Keratinocyte (primary cell): ENCODE data around the gene SRD5A1. TPM values are rescaled to one million over a fixed set of nuclear protein-coding genes. Genes with fewer than 3 reads are reported as not detected.

Experiments
- DNase-seq: peaks from one replicate; pipeline ENCODE4 v3.0.0-alpha.2; 2011; ENCODE audit warnings: low read depth, missing footprints, low spot score
- FAIRE-seq: peaks from 2 replicates; lab custom pipeline; 2011; peaks lifted over from hg19 to GRCh38; lab: Jason Lieb, UNC
- H2AFZ ChIP-seq: 2 replicates; pipeline ENCODE4 v1.6.0; 2012; ENCODE audit warnings: low read length, control low read depth, inconsistent platforms; ENCODE audit not compliant: control insufficient read depth
- H3K27ac ChIP-seq: 2 replicates; pipeline ENCODE4 v1.5.1; 2011; ENCODE audit warnings: low read length; ENCODE audit not compliant: control insufficient read depth, insufficient read depth
- H3K27me3 ChIP-seq: 3 replicates; pipeline ENCODE4 v1.6.0; 2011; ENCODE audit warnings: low read length; ENCODE audit not compliant: control insufficient read depth, insufficient read depth; ENCODE audit errors: extremely low read depth
- H3K36me3 ChIP-seq, 2 experiments: 2 replicates in 1 of 2; 3 replicates in 1 of 2; pipeline ENCODE4 v1.5.1; 2011; ENCODE audit warnings: low read length in 2 of 2, mild to moderate bottlenecking in 1 of 2; ENCODE audit not compliant: control insufficient read depth in 2 of 2, insufficient read depth in 2 of 2; ENCODE audit errors: extremely low read depth in 1 of 2
- H3K4me1 ChIP-seq: 3 replicates; pipeline ENCODE4 v1.5.1; 2011; ENCODE audit warnings: low read length; ENCODE audit not compliant: control insufficient read depth, insufficient read depth; ENCODE audit errors: extremely low read depth
- H3K4me2 ChIP-seq: 3 replicates; pipeline ENCODE4 v1.6.0; 2011; ENCODE audit warnings: low read depth, low read length; ENCODE audit not compliant: control insufficient read depth, insufficient read depth; ENCODE audit errors: extremely low read depth
- H3K4me3 ChIP-seq, 3 experiments: fragments of 200-600 bp in 1 of 3; sonication (generic) in 1 of 3; 2 replicates in 2 of 3; 3 replicates in 1 of 3; pipeline ENCODE4 v1.5.1; 2011 to 2016; ENCODE audit warnings: low read length in 3 of 3, mild to moderate bottlenecking in 3 of 3, control low read depth in 2 of 3, inconsistent platforms in 1 of 3, low read depth in 1 of 3, mixed read lengths in 1 of 3, mixed run types in 1 of 3, moderate library complexity in 1 of 3; ENCODE audit not compliant: control insufficient read depth in 2 of 3, insufficient read depth in 2 of 3; ENCODE audit errors: extremely low read depth in 1 of 3
- H3K79me2 ChIP-seq: 2 replicates; pipeline ENCODE4 v1.6.0; 2012; ENCODE audit warnings: low read length; ENCODE audit not compliant: control insufficient read depth, insufficient read depth
- H3K9ac ChIP-seq: 3 replicates; pipeline ENCODE4 v1.6.0; 2011; ENCODE audit warnings: low read length; ENCODE audit not compliant: control insufficient read depth, insufficient read depth; ENCODE audit errors: extremely low read depth
- H3K9me1 ChIP-seq: 3 replicates; pipeline ENCODE4 v1.6.0; 2011; ENCODE audit warnings: low read length; ENCODE audit not compliant: control insufficient read depth, insufficient read depth; ENCODE audit errors: extremely low read depth
- H3K9me3 ChIP-seq: 2 replicates; pipeline ENCODE4 v1.5.1; 2012; ENCODE audit warnings: low read depth, low read length; ENCODE audit not compliant: control insufficient read depth
- H4K20me1 ChIP-seq: 3 replicates; pipeline ENCODE4 v1.6.0; 2011; ENCODE audit warnings: low read length; ENCODE audit not compliant: control insufficient read depth, insufficient read depth; ENCODE audit errors: extremely low read depth
- CTCF ChIP-seq, 3 experiments: IDR thresholded peaks in 1 of 3; conservative IDR thresholded peaks in 1 of 3; optimal IDR thresholded peaks in 1 of 3; 2 replicates in 2 of 3; 3 replicates in 1 of 3; pipeline versions ENCODE3 to v1.5.1; 2011; ENCODE audit warnings: low read length in 3 of 3, mild to moderate bottlenecking in 3 of 3, moderate library complexity in 2 of 3, control low read depth in 1 of 3, inconsistent platforms in 1 of 3; ENCODE audit not compliant: insufficient read depth in 2 of 3; ENCODE audit errors: extremely low read depth in 1 of 3
- EZH2 ChIP-seq: IDR thresholded peaks from one replicate; pipeline ENCODE4 v1.6.1; 2012; ENCODE audit warnings: inconsistent platforms, mild to moderate bottlenecking, low read length, moderate library complexity
- dilution Hi-C: fragments of 300-500 bp; cut with MboI; formaldehyde crosslinking; loops from one replicate; pipeline ENCODE4 v1.7.0; 2020; ENCODE audit warnings: low sequenced_read_pairs; ENCODE audit not compliant: extremely low pct_ligation_motif_present
- polyA plus RNA-seq, 5 experiments: library from polyadenylated mRNA; depleted of rRNA in 3 of 5; stranded (reverse) in 3 of 5; stranded (forward) in 1 of 5; unstranded in 1 of 5; fragments of >200 nt; gene quantifications; 1 replicate in 1 of 5; 2 replicates in 3 of 5; 3 replicates in 1 of 5; pipeline versions ENCODE4 v1.2.1 to v1.2.3, GENCODE V29; 2011 to 2012; ENCODE audit warnings: missing spikeins in 2 of 5, low read depth in 1 of 5, low replicate concordance in 1 of 5

SRD5A1 gene
- polyA plus RNA-seq, 1 donor (not counting 4 experiments of a cell fraction or from before 2014, with no cell fraction given) = 35.4 TPM

- no peak overlapping the region for H3K27ac ChIP-seq
- H3K4me2 ChIP-seq = no peak overlapping the region
- peaks cover 4 to 8% of the 10 kb centered on the region in 2 experiments for H3K36me3 ChIP-seq
- H3K27me3 ChIP-seq = no peaks in the 10 kb centered on the region
- no peak overlapping the region for H2AFZ ChIP-seq
- FAIRE-seq = no peak
- TF ChIP-seq CTCF (optimal IDR thresholded peaks at IDR 0.05 in 1 of 3, IDR thresholded peaks at IDR 0.05 in 1 of 3, conservative IDR thresholded peaks at IDR 0.05 in 1 of 3; ENCODE audit: extremely low read depth in 1 of 3, insufficient read depth in 2 of 3, low read length in 3 of 3) = no peak
- TF ChIP-seq EZH2 = no peak
- H3K79me2 ChIP-seq = no peaks in the 10 kb centered on the region
- H3K4me1 ChIP-seq = peaks cover 12% of the 10 kb centered on the region
- no peak overlapping the region for H3K4me3 ChIP-seq
- no peaks in the 10 kb centered on the region for H3K9me1 ChIP-seq
- DNase-seq = no peak
- dilution Hi-C loops = no loop called here
- no peaks in the 10 kb centered on the region for H4K20me1 ChIP-seq
- H3K9me3 ChIP-seq = no peaks in the 10 kb centered on the region
- H3K9ac ChIP-seq = no peak overlapping the region
These were observed 41.6 kb downstream of the SRD5A1 start for GRCh38 chr5:6674886-6675285.

- H3K79me2 ChIP-seq = no peaks in the 10 kb centered on the region
- no peak overlapping the region for H3K4me2 ChIP-seq
- H3K4me1 ChIP-seq = peaks cover 12% of the 10 kb centered on the region
- H3K9ac ChIP-seq = no peak overlapping the region
- dilution Hi-C loops = no loop called here
- no peak overlapping the region for H2AFZ ChIP-seq
- H3K9me1 ChIP-seq = no peaks in the 10 kb centered on the region
- no peak overlapping the region for H3K4me3 ChIP-seq
- H3K27me3 ChIP-seq = no peaks in the 10 kb centered on the region
- TF ChIP-seq EZH2 (no peak), CTCF (optimal IDR thresholded peaks at IDR 0.05 in 1 of 3, IDR thresholded peaks at IDR 0.05 in 1 of 3, conservative IDR thresholded peaks at IDR 0.05 in 1 of 3; ENCODE audit: extremely low read depth in 1 of 3, insufficient read depth in 2 of 3, low read length in 3 of 3) (peak; percentile 7 to 30 (median 12))
- H3K36me3 ChIP-seq = peaks cover 0 to 4% of the 10 kb centered on the region in 2 experiments
- no peak overlapping the region for H3K27ac ChIP-seq
- DNase-seq = no peak
- no peak for FAIRE-seq
- H3K9me3 ChIP-seq = no peaks in the 10 kb centered on the region
- no peaks in the 10 kb centered on the region for H4K20me1 ChIP-seq
These were observed 42.7 kb downstream of the SRD5A1 start for GRCh38 chr5:6675784-6676491.
